Activated naive CD8-positive, alpha-beta T cell treated with anti-CD3 and anti-CD28 coated beads, Interleukin-2, amount 50 U/mL, for 24 hours (primary cell): ENCODE data around the gene RREB1.
A peak's percentile ranks its signal among the peaks of the same experiment; 100 is the strongest.

Experiments
- ATAC-seq: fragments of 150-1000 bp; cut with Tn5 transposase; one replicate; pipeline ENCODE4 v1.10.0; 2021
- DNase-seq: peaks from one replicate; pipeline ENCODE4 v3.0.0; 2021
- H3K27ac Mint-ChIP-seq: one replicate; pipeline ENCODE4 v1.8.0; 2021; ENCODE audit warnings: mild to moderate bottlenecking, mixed read lengths
- H3K27me3 Mint-ChIP-seq: one replicate; pipeline ENCODE4 v1.8.0; 2021; ENCODE audit warnings: mixed read lengths
- H3K36me3 Mint-ChIP-seq: one replicate; pipeline ENCODE4 v1.8.0; 2021; ENCODE audit warnings: low read depth, mixed read lengths
- H3K4me1 Mint-ChIP-seq: one replicate; pipeline ENCODE4 v1.8.0; 2021; ENCODE audit warnings: mixed read lengths
- H3K4me3 Mint-ChIP-seq: one replicate; pipeline ENCODE4 v1.8.0; 2021; ENCODE audit warnings: mild to moderate bottlenecking, moderate library complexity, mixed read lengths
- H3K9me3 Mint-ChIP-seq: one replicate; pipeline ENCODE4 v1.8.0; 2021; ENCODE audit warnings: mixed read lengths

RREB1 gene

GRCh38 chr6:7298113-7298512 is 190.4 kb downstream of the RREB1 start:
- ATAC-seq (no peak), DNase-seq (no peak)
- H3K27ac Mint-ChIP-seq = no peak overlapping the region
- H3K4me3 Mint-ChIP-seq = no peak overlapping the region
- H3K27me3 Mint-ChIP-seq = no peaks in the 10 kb centered on the region
- H3K9me3 Mint-ChIP-seq = no peaks in the 10 kb centered on the region
- peaks cover 55% of the 10 kb centered on the region for H3K36me3 Mint-ChIP-seq
- peaks cover 11% of the 10 kb centered on the region for H3K4me1 Mint-ChIP-seq

GRCh38 chr6:7300926-7301325 is 193.2 kb downstream of the RREB1 start:
- no peaks in the 10 kb centered on the region for H3K27me3 Mint-ChIP-seq
- H3K27ac Mint-ChIP-seq = peak overlapping the region; percentile 20
- peaks cover 24% of the 10 kb centered on the region for H3K4me1 Mint-ChIP-seq
- no peak overlapping the region for H3K4me3 Mint-ChIP-seq
- H3K36me3 Mint-ChIP-seq = peaks cover 76% of the 10 kb centered on the region
- no peak for DNase-seq
- ATAC-seq = no peak
- H3K9me3 Mint-ChIP-seq = no peaks in the 10 kb centered on the region
